CD4-positive, alpha-beta T cell treated with Interleukin-15 for 4 hours (primary cell): Measurements from ENCODE around the gene ANKK1.

ENCODE experiments used
- DNase-seq: peaks from one replicate; pipeline ENCODE4 v3.0.0-alpha.2; 2020; ENCODE audit warnings: low spot score

ANKK1 gene

DNA sequence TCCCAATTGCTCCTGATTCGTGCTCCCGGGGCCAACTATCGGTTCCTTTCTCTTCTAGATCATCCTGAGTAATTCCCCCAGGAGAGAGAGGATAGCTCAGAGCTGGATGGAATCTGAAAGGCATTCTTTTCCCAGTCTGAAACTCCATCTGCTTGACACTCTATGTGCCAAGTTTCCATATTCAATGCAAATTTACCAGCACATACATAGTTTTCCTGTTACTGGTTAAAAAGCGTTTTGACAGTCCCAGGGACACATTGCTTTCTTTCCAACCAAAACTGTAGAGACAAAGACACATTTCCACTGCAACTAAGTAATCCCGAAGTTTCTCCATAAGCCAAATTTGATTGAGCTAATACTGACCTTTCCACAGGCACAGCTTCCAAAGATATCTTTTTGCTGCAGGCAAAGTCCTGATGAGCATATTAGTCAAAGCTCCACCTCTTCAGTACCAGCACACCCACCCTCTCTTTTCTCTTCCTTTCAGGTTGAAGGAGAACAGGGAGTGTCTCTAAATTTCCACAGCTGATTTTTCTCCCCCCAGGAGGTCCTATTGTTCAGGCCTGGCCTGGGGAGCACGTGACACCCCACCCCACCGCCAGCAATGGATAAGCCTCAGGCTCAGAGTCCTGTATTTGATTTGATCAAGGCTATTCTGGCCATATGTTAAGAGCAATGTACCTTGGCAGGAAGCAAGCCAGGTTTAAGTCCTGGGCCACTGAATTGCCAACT, 9.7 kb upstream of the ANKK1 start:
- DNase-seq: no peak

DNA sequence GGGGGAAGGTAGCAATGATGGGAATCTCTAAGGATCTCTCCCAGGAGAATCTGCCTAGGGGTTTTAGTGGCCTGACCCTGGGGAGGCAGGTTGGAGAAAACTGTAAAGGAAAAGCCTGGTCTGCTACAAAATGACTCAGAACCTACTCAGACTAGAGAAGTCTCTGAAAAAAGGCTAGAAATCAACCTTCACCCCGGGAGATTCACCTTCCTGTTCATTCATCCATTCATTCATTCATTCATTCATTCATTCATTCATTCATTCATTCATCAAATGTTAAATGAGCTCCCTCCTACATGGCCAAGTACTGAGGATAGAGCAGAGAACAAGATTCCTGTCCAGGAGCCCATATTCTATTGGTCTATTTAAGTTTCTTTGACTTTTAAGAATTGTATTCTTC, 8.9 kb upstream of the ANKK1 start:
- DNase-seq: no peak

DNA sequence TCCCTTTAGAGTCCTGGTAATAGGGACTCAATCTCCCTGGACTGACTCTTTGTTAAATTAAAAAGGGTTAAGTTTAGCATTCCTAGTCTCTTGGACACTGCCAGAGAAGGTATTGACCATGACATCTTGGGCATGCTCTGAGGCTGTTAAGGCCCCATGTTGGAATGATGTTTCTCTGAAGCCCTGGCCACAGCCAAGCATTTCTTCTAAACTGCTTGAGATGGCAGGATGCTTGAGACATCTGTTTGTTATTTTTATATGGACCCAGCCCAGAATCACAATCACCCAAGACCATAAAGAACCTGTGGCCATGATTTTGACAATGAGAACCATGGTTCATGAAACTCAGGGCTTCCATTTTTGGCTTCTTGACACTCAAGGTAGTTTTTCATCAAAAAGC, 5.5 kb upstream of the ANKK1 start:
- DNase-seq: no peak

DNA sequence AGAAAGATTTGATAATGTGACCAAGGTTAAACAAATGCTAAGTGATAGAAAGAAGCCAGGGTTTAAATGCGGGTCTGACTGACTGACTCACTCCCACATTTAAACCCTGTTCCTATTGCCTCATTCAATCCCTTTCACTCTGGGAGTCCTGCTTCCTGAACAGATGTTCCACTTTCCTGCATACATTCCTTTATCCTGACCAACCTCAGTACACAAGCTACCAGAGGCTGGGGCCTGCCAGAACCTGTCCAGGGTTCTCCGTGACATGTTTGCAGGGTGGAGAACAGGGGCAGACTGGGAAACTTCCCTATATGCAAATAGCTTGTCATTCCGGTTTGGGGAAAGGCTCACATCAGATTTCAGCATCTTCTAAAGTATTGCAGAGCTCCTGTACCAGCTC, 3.0 kb upstream of the ANKK1 start:
- no peak for DNase-seq

DNA sequence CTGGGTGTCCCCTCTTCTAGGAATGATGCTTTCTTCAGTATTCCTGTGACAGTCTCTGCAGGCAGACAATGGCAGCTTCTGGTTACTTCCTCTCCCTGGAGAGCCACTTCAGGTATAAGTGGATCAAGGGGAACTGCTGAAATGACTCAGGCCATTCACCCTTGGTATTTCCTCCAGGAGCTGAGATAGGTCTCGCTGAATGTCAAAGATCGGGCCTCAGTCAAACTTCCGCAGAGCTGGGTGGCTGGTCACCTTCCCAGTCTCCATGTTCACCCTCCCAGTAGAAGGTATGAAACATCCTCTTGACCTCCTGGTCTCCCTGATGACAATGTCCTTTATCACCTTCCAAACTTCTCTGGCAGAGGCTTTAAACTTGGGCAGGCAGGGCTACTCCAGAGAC, 1.8 kb upstream of the ANKK1 start:
- DNase-seq: no peak

DNA sequence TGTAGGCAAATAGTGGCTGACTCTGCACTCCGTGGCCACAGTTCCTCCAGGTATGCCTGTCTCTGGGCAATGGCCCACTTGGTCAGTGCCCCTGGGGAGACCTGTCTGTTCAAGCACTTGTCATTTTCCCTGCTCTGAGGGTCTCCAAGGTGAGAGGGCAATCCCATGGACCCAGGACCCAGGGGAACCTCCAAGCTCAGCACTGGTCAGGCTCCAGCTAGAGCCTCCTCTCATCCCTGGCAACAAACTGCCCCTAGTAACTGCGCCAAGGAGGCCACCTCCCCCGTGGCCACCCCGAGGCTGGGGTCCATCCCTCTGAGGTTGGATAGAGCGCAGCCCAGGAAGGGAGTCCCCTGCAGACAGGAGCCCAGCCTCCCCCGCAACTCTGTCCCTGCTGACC, 713 bp upstream of the ANKK1 start:
- no peak for DNase-seq

DNA sequence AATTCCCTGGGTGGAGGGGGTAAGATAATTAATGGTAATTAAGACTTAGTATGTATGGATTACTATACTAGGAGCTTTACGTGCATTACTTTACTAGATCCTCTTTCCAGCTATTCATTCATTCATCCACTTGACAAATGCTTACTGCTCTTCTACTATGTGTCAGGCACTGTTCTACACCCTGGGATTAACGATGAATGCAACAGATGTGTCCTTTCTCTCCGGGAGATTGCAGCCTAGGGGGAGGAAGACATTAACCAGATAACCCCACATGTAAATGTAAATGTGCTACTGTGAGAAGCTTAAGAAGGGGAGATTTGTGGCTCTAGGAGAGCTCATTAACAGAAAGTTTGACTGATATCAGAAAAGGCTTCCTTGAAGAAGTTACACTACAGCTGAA, 1.7 kb downstream of the ANKK1 start:
- DNase-seq: no peak

DNA sequence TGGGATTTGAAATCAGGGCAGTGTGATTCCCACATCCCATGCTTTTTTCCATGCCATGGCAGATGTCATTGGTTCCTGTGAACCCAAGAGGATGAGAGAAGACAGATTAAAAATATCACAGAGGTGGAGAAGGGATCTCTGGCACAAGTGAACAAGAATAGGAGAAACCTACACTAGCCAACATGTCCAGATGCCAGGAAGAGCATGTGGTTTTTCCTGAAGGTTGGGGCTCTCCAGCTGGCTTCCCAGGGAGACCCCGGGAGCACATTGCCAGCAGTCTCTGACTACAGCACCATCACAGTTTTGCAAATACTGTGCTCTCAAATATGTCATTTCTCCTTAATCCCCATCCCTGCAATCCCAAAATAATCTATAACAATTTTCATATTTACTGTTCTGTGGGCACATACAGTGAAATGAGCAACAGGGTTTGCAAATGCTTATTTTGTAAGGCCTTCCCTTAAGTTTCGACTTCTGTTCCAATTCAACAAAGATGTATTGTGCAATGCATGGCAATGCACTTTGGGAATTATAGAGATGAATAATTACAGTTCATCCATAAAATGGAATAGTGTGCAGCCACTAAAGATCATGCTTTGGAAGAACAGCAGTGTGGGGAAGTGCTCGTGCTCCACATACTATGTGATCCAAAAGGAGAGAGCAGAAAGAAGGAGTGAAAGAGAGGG, 4.8 kb downstream of the ANKK1 start:
- no peak for DNase-seq

DNA sequence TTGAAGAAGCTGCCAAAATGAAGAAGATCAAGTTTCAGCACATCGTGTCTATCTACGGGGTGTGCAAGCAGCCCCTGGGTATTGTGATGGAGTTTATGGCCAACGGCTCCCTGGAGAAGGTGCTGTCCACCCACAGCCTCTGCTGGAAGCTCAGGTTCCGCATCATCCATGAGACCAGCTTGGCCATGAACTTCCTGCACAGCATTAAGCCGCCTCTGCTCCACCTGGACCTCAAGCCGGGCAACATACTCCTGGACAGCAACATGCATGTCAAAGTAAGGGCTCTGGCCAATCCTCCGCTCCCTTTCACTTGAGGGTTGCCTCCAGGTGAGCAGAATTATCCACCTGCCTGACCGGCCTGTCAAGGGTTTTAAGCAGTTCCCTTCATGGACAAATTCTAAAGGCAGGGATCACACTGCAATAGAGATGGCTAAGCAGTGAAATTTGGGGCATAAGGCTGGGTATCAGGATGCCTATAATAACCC, 6.0 kb downstream of the ANKK1 start:
- no peak for DNase-seq

DNA sequence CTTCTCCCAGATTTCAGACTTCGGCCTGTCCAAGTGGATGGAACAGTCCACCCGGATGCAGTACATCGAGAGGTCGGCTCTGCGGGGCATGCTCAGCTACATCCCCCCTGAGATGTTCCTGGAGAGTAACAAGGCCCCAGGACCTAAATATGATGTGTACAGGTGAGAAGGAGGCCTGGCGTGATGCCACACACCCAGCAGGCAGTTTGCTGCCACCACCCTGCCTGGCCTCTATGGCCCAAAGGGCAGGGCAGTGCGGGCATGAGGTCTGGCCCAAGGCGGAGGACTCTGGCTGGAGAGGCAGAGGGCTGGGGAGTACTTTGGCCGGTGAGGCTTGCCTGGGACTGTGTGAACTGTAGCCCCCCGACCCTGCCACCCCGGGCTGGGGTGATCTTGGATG, 7.3 kb downstream of the ANKK1 start:
- DNase-seq: no peak

DNA sequence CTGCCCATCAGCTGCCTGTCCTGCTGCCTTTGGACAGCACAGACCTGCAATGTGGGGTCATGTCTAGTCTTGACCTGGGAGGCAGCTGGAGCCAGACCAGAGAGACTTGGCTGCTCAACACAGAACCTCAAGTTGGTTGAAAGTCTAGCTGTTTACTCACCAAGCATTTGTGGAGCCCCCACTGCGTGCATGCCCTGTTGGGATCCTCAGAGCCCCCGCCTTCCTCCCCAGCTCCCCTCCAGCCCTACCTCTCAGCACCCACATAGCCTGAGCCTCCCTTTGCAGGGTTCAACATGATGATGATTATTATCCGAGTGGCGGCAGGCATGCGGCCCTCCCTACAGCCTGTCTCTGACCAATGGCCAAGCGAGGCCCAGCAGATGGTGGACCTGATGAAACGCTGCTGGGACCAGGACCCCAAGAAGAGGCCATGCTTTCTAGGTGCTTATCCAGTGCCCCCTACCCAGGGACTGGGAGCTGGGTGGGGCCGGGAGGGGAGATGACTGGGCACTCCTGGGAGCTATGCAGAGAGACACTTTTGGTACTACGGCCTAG, 8.3 kb downstream of the ANKK1 start:
- DNase-seq: no peak

DNA sequence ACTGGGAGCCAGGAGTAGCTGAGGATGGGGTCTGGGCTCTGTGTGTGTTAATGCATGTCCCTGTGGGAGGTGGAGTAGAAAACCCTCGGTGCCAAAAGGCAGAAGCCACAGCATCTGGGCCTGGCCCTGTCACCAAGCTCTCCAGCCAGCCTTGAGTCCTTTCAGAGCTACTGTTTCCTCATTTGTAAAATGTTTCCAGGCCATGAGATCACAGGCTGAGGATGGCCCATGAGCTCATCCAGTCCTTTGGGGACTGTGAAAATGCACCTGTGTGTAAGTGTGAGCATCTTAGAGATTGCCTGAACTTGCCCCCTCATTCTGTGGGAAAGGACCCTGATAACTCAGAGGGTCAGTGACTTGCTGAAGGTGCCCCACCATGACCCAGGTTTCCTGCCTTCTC, 9.1 kb downstream of the ANKK1 start:
- DNase-seq: no peak

DNA sequence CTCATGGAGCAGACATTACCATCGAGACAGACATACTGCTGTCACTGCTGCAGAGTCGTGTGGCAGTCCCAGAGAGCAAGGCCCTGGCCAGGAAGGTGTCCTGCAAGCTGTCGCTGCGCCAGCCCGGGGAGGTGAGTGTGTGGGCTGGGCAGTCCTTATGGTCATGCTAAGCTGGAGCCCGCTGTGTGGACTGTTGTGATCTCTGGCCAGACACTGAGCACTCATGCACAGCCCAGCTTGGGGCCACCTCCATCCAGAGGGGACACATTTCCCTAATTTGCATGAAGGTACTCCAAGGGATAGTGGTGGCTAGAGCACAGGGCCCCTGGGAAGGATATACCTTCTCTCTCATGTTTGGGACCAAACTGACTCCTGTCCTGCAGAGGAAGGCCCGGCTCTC, 9.6 kb downstream of the ANKK1 start:
- DNase-seq: no peak

DNA sequence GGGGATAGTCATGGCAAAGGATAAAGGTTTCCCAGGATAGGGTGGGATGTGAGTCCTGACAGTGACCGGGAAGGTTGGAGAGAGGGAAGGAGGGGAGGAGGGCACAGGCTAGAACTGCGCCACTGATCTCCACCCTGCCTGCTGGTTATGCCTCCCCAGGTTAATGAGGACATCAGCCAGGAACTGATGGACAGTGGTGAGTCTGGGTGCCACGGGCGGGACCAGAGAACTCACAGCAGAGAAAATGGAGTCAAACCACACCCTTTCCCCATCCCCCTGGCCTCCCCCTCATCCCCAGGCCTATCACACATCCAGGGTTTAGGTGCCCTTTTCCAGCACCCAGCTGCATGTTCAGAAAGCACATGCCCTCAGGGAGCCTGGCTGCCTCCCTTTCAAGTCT, 10.2 kb downstream of the ANKK1 start:
- no peak for DNase-seq

DNA sequence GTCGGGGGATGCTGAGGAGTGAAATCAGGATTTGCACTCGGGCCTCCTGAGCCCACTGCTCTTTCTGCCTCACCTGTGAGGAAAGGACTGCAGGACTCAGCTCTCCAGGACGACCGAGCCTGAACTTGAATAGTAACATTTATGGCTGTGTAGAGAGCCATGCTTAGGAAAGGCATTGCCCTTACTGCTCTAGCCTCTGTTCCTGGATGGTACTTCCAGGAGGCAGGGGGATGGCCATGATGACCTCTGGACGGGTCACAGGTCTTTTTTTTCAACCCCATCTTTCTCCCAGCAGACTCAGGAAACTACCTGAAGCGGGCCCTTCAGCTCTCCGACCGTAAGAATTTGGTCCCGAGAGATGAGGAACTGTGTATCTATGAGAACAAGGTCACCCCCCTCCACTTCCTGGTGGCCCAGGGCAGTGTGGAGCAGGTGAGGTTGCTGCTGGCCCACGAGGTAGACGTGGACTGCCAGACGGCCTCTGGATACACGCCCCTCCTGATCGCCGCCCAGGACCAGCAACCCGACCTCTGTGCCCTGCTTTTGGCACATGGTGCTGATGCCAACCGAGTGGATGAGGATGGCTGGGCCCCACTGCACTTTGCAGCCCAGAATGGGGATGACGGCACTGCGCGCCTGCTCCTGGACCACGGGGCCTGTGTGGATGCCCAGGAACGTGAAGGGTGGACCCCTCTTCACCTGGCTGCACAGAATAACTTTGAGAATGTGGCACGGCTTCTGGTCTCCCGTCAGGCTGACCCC, 11.3 kb downstream of the ANKK1 start:
- no peak for DNase-seq

DNA sequence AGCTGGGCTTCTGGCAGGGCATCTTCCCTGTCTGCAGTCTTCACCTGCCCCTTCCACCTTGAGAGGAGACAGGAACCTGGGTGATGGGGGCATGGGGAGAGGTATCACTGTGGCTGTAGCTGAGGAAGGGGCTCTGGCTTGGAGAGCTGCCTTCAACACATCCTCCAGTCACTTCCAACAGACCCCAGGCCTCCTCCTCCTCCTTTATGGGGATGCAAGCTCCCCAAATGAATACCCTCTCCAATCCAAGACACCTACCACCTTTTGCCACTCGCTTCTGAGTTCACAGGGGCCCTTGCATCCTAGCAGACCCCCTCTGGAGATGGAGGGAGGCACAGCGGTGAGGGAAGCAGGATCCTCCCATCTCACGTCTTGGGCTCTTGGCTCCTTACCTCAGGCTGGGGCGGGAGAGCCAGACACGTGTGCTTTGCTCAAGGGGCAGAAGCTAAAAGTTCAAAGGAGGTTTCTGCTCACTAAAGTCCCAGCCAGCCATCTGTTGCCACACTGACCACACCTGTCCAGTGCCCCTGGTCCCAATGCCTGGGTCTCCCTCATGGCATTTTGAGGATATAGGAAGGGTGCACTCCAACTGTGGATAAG, 13.2 kb downstream of the ANKK1 start:
- DNase-seq: no peak

DNA sequence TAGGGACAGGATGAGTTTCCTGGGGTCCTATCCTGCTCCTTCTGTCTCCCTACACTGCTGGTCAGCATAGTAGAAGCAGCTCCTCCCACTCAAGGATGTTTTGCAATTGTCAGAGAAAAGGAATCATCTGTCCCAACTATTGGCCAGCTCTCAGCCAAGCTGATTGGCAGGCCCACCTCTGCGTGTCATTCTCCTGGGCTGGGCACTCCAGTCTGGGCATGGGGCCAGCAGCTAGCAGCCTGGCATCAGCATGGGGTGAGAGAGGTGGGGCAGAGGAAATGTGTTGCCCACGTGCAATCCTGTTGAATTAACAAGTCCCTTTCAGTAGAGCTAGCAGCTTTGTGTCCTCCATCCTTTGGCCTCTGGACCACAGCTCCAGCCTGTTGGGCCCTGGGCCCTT, 14.1 kb downstream of the ANKK1 start:
- DNase-seq: no peak

DNA sequence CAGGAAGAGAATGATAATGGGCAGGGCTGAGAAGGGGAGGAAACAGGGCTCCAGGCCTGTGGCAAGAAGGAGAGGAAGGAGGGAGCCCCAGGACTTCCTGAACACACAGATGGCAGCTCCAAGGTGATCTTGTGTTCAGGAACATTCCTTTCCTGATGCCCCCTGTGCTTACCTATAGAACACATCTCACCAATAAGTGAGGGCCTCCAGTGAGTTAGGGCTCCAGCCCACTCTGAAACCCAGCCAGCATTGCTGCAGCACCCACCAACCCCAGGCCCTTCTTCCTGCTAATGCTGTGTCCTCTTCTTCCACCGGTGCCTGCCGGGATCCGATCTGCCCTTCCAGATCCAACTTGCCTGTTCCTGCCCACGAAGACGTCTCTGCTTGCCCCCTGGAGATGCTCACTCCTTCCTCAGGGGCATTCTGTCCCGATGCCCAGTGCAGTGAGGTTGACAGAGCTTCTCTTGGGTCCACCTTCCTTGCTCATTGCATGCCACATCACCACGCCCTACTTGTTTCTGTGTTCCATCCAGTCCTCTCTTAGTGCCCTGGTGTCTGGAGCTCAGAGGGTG, 17.4 kb downstream of the ANKK1 start:
- DNase-seq: no peak

DNA sequence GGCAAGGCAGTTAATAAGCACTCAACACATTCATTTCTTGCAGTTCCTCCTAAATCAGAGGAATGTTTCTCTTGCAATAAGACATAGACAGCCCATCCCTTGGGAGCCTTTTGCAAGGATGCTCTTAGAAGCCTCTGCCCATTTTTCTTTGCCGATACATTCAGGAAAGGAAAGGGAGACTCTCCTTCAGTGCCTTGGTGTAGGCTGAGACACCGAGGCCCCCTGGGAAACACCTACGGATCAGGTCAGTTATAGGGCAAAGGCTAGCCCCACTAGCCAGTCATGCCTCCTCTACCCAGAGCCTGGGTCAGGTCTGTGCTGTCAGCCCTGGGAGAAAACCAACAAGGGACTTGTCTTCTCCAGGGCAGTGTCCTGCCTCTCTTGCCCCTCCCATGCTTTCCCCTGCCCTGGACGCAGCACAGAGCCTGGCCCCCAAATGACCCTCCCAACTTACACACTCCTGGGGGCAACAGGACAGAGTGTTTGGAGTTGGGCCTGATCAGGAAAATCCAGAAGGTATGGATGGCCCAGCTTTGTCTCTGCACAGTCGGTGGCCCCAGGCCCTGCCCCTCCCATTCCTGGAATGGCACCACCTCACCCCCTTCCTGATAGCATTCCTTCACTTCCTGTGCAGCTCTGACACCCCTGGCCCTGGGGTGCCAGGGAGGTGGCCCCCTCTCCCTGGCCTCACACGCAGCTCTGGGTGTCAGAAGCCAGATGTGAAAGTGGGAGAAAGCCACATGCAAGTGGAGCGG, 18.3 kb downstream of the ANKK1 start:
- DNase-seq: no peak

DNA sequence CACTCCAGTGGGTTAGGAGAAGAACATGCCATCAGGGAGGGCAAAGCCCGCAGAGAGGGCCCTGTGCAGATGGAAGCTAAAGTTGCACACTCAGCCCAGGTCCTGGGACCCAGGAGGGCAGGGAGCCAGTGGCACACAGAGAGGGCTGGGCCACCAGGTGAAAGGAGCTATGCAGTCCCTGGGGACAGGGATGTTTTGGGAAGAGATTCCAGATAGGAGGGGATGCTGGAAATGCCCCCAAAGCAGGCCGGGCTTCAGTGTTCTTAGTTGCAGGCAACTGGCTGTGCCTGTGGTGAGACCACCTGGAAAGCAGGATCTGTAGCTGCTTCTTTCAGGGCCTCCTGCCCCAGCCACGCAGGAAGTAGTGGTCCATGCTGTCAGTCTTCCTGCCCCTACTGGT, 19.6 kb downstream of the ANKK1 start:
- no peak for DNase-seq

DNA sequence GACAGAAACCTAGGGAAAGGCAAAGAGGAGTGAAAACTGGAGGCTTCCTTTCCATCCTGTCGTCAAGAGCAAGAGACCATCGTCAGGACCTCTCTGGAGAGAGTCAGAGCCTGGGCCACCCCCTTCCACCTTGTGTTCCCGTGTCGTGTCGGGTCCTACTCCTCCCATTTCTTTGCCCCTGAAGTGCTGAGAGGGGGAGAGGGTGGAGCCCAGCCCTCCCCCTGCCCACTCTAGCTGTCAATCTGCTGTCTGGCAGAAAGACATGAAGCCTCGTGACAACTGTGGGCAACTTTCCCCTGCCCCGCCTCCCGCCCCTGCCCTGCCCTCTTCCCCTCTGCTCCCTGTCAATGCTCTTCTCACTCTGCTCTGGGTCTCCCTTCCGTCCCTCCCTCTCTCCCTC, 20.6 kb downstream of the ANKK1 start:
- DNase-seq: no peak
